ENCODE measurements around the gene EPHA4. TPM values are rescaled to one million over a fixed set of nuclear protein-coding genes. Genes with fewer than 3 reads are reported as not detected.

The EPHA4 gene
- total and polyA plus RNA-seq, 2 of the 4 experiments (the other 2 are of a cell fraction), result 36.9 to 132 TPM

GRCh38 chr2:221574231-221574570 is 2.1 kb upstream of the EPHA4 start:
- in situ Hi-C loops (cut with MboI; ENCODE audit: low sequenced_read_pairs), result loop anchor here (5.0 to 10.0 kb wide), 3 partner anchors 879 to 1847 kb away; no protein-coding TSS in a partner anchor
- H3K56ac ChIP-seq (ENCODE audit: extremely low read depth, insufficient read depth, low read length), result no peak overlapping the region; the same call in 1 of the 2 replicates
- H4K20me1 ChIP-seq (ENCODE audit: insufficient read depth, low read length), result peaks cover 21% of the 10 kb centered on the region
- H2AK5ac ChIP-seq (ENCODE audit: low read depth, low read length), result no peak overlapping the region
- peak overlapping the region; percentile 87 for H3K9ac ChIP-seq (ENCODE audit: low read depth, low read length)
- POLR2A ChIA-PET (ENCODE audit: unreplicated experiment), result no interaction called here
- peak overlapping the region; percentile 97 for H2AFZ ChIP-seq (replicated peaks; ENCODE audit: low read length, poor library complexity)
- H4K8ac ChIP-seq (ENCODE audit: low read depth in 2 of 2, low read length in 2 of 2), result no peak overlapping the region; a peak in 1 of 4 replicates
- H3K79me1 ChIP-seq (ENCODE audit: low read depth in 1 of 2, low read length in 2 of 2), result peaks cover 6 to 29% of the 10 kb centered on the region in 2 experiments; a peak in 3 of 4 replicates
- H3K18ac ChIP-seq (ENCODE audit: low read depth, low read length), result no peak overlapping the region; the same call in 1 of the 2 replicates
- no peak overlapping the region for H2BK5ac ChIP-seq (ENCODE audit: low read depth, low read length, poor library complexity, severe bottlenecking)
- TF ChIP-seq MXI1 (IDR thresholded peaks at IDR 0.05; ENCODE audit: borderline replicate concordance, low read depth, low read length), result no peak
- no peak for TF ChIP-seq POLR2A (IDR thresholded peaks at IDR 0.05; ENCODE audit: low read depth, low read length)
- TF ChIP-seq RCOR1 (IDR thresholded peaks at IDR 0.05; ENCODE audit: insufficient replicate concordance, low read length), result no peak
- TF ChIP-seq RFX5 (IDR thresholded peaks at IDR 0.05; ENCODE audit: low read depth, low read length), result no peak
- TF ChIP-seq FOS (IDR thresholded peaks at IDR 0.05; ENCODE audit: low read depth, low read length), result no peak
- TF ChIP-seq SMC3 (IDR thresholded peaks at IDR 0.05; ENCODE audit: low read depth, low read length), result no peak
- no peak for TF ChIP-seq RAD21 (IDR thresholded peaks at IDR 0.05; ENCODE audit: low read length)
- no peak for TF ChIP-seq NFE2L2 (IDR thresholded peaks at IDR 0.05; ENCODE audit: low read depth, low read length)
- TF ChIP-seq ELK1 (IDR thresholded peaks at IDR 0.05; ENCODE audit: borderline replicate concordance, low read depth, low read length), result no peak
- TF ChIP-seq, protein P1, sequence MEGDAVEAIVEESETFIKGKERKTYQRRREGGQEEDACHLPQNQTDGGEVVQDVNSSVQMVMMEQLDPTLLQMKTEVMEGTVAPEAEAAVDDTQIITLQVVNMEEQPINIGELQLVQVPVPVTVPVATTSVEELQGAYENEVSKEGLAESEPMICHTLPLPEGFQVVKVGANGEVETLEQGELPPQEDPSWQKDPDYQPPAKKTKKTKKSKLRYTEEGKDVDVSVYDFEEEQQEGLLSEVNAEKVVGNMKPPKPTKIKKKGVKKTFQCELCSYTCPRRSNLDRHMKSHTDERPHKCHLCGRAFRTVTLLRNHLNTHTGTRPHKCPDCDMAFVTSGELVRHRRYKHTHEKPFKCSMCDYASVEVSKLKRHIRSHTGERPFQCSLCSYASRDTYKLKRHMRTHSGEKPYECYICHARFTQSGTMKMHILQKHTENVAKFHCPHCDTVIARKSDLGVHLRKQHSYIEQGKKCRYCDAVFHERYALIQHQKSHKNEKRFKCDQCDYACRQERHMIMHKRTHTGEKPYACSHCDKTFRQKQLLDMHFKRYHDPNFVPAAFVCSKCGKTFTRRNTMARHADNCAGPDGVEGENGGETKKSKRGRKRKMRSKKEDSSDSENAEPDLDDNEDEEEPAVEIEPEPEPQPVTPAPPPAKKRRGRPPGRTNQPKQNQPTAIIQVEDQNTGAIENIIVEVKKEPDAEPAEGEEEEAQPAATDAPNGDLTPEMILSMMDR (conservative IDR thresholded peaks at IDR 0.05; ENCODE audit: low read depth, low read length), result no peak
- no peak for TF ChIP-seq BHLHE40 (IDR thresholded peaks at IDR 0.05; ENCODE audit: low read depth, low read length)
- TF ChIP-seq CHD1 (IDR thresholded peaks at IDR 0.05; ENCODE audit: low read depth, low read length), result no peak
- dilution Hi-C loops (cut with HindIII; ENCODE audit: low sequenced_read_pairs, unreplicated experiment), result no loop called here
- peak overlapping the region; percentile 93; the same call in 1 of the 2 replicates for H3K4ac ChIP-seq (ENCODE audit: low read depth, low read length)
- peaks cover 3% of the 10 kb centered on the region for H3K4me1 ChIP-seq (ENCODE audit: control insufficient read depth, insufficient read depth, low read length)
- DNase-seq (no peak), ATAC-seq (ENCODE audit: low read depth) (no peak)
- no CpG with 5 or more reads among the region's 7 CpGs for WGBS, 2 experiments (ENCODE audit: extremely low coverage in 2 of 2, insufficient read length in 1 of 2)
- H3K36me3 ChIP-seq (ENCODE audit: control insufficient read depth, insufficient read depth, low read length), result no peaks in the 10 kb centered on the region; the same call in 1 of the 2 replicates
- no peaks in the 10 kb centered on the region for H3K9me3 ChIP-seq (ENCODE audit: control insufficient read depth, insufficient read depth, low read length)
- H3K23ac ChIP-seq (ENCODE audit: low read depth, low read length), result peak overlapping the region; percentile 99
- peak overlapping the region; percentile 91 for H3K4me3 ChIP-seq (ENCODE audit: insufficient read depth, low read depth, low read length)
- no peaks in the 10 kb centered on the region for H3K27me3 ChIP-seq (ENCODE audit: control insufficient read depth, insufficient read depth, low read length)
- H2AK9ac ChIP-seq (replicated peaks; ENCODE audit: low read depth, low read length, poor library complexity), result no peak overlapping the region
- peak overlapping the region; percentile 91; the same call in 1 of the 2 replicates for H2BK20ac ChIP-seq (ENCODE audit: low read depth, low read length)
- CTCF ChIA-PET, result interaction anchor here (0.6 to 2.0 kb wide), 15 partner anchors 27 to 1838 kb away, joined by 3 to 9 read pairs (median 3); no protein-coding TSS in a partner anchor
- peak overlapping the region; percentile 85; the same call in 1 of the 2 replicates for H4K91ac ChIP-seq (ENCODE audit: insufficient read depth, low read depth, low read length)
- intact Hi-C loops (cut with micrococcal nuclease), result loop anchor here (5.0 to 10.0 kb wide), 14 partner anchors 117 to 1932 kb away; no protein-coding TSS in a partner anchor
- peaks cover 10% of the 10 kb centered on the region; the same call in 1 of the 2 replicates for H3K9me1 ChIP-seq (ENCODE audit: insufficient read depth, low read length)
- no peak overlapping the region for H3K14ac ChIP-seq (replicated peaks; ENCODE audit: low read depth, low read length)
- BruUV-seq (replicated peaks), result no TSS peak
- peak overlapping the region; percentile 85; the same call in 1 of the 2 replicates for H3K27ac ChIP-seq (ENCODE audit: insufficient read depth, low read length)
- peak overlapping the region; percentile 98 for H2BK120ac ChIP-seq (ENCODE audit: low read depth, low read length)
- H4K5ac ChIP-seq (ENCODE audit: low read depth, low read length), result no peak overlapping the region
- H2BK15ac ChIP-seq (ENCODE audit: low read depth, low read length), result peak overlapping the region; percentile 45; the same call in 1 of the 3 replicates
- peak overlapping the region; percentile 94 for H3K4me2 ChIP-seq (ENCODE audit: low read depth, low read length)
